ENCODE results near the gene TBXAS1.

The TBXAS1 gene

DNA sequence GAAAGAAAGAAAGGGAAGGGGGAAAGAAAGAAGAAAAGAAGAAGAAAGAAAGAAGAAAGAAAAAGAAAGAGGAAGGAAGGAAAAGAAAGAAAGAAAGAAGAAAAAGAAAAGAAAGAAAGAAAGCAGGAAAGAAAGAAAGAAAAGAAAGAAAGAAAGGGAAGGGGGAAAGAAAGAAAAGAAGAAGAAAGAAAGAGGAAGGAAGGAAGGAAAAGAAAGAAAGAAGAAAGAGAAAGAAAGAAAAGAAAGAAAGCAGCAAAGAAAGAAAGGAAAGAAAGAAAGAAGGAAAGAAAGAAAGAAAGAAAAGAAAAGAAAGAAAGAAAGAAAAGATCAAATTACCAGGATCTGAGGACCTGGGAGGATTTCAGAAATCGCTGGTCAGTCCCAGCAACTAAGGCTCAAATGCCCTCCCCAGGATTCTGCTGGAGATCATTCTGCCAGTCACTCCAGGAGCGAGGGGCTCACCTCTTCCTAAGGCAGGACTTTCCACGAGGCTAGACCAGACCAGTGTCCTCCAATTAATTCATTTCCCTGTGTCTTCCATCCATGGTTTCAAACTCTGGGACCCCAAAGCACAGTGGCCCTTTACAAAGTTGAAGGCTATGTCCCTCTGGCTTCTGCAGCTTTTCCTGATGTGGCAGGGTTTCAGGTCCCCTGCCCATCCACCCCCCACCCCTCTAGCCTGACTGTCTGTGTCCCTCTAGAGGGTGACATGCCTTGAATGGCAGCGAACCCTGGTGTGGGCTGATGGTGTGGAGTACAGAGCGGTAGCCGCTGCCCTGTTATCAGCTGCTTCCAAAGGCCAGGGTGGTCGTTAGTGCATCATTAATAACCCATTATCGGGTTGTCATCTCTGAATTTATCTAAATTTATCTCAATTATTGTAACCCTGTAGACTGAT, 155.8 kb downstream of the TBXAS1 start:
- no peak for DNase-seq

DNA sequence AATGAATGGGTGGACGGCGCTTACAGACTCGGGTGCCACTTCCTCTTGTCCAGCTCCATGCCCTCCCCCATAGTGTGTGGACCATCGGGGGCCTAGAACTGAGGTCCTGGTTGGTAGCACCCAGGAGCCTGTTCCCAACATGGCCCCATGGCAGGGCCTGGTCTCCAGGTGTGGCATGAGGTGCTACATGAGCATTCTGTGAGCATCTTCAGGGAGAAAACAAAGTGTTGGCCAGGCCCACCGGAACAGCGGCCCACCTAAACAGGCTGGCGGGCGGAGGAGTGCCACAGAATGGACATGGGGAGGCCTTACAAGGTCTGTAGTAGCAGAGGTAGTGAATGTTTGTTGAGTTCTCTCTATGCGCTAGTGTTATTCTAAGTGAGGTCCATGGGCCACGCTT, 156.7 kb downstream of the TBXAS1 start:
- DNase-seq = no peak

DNA sequence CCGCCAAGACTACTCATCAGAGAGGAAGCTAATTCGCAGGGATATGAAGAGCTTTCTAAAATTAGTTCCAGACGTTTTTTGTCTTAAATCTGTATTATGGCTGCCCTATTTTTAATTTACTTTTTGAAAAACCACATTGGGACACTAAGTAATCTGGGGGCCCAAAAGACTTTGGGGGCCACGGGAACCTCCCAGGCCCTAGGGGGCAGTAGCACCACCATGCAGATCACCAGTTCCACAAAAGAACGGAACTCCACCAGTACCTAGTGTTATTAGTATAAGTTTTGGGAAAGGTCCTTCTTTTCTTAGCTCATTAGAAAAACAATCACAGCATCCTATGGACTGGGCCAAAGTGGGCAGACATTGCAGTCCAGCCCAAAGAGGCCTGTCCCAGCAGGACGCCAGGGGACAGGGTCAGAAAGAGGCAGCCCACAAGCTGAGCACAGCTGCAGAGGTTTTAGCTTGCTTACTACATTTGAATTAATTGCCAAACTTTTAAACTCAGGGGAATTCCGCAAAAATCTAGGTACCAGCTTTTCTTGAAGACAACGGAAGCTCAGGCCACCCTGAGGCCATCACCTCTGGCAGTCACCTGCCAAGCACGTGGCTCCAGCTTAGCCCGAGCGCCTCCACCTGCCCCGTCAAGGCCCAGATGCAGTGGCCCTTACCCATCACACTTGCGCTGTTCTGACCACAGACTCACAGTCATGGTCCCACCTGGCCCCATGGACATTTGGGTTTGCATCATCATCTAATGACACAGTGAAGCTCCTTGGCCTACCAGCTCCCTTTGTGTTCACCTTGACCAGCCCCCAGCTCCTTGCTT, 158.8 kb downstream of the TBXAS1 start:
- DNase-seq = no peak

DNA sequence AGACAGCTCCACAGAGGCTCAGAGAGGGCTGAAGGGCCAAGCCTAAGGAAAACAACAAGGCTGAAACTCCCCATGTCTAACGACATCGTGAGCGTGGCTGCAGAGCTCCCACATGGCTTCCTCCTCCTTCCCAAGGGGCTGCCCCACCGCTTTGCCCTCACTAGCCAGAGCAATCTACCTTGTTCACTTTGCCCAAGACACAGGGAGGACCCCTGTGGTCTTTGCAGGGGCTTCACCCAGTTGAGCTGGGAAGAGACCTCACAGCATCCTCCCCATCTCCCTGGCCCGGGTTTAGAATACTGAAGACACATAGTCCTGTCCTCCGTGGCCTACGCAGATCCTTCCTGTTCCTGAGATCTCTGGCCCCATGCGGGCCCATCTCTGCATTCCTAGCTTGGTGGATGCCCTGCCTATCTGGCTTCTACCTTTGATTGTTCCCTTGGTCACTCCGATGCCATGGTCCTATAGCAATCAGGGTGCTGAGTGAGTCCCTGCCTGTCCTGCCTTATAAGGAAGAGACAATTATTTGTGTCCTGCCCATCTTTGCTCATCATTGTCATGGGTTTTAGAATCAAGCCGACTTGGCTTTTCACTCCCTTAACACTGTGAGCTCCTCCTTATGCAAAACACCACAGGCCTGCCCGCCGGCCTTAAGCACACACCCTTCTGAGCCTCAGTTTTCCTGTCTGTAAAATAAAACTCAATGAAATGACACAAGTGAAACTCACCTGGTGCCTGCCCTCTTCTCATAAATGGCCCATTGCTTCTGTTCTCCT, 160.5 kb downstream of the TBXAS1 start:
- DNase-seq = no peak

DNA sequence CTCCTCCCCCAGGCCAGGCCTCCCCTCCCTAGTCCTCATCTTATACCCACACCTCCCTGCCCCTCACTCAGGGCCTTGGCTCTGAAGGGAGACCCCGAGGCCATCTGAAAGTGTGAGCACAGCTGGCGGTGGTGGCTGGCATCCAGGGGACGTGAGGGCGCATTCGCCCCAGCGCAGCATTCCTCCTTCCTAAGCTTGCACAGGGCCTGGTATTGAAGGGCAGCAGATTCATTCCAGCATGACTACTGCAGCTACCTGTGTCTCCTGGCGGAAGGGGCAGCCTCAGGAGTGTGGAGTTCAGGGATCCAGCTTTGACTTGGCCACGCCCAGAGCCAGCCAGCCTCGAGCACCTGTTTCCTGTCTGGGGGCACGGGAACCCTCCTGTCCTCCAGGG, 161.1 kb downstream of the TBXAS1 start:
- DNase-seq = no peak

DNA sequence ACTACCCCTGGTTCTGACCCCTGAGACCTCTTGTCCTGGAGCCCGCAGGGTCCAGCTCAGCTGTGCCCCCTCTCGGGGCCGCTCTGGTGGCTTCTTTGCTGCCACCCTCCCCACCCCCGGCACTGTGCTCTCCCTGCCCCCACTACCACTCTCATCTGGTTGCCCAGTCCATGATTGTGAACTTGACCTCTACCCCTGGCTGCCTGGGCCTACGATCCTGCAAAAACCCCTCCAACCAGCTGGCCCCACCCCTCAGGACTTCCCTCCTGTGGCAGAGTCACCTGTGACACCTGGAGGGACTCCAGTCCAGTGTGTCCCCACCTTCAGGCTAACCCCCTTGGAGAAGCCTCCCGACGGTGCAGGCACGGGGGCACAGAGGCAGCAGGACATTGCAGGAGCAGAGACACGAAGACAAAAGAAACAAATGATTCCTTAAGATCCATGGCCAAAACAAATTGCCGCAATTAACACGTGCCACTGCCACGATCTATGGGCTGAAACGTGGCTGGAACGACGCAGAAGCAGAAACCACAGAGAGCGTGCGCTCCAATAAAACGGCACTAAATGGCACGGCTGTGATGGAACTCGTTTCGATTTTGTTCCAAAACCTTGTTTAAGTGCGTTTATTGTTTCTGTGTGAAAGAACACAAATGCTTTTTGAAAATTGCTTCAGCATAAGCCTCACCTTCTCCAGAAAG, 161.7 kb downstream of the TBXAS1 start:
- DNase-seq = no peak

DNA sequence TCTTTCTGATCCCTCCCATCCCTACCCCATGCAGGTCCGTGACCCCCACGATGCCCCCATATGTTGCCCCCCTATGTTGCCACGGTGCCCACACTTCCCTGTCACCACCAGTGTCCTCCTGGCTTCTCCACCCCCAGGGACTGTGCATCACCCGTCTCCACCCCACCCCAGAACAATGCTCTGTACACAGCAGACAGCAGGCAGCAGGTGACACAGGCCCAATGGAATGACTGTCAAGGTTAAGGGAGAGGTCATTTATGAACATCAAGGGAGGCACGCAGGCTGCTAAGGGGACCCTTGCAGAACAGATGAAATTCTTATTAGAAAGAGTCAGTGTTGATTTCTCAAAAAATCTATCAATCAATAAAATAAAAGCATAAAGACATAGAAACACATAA, 162.2 kb downstream of the TBXAS1 start:
- no peak for DNase-seq

DNA sequence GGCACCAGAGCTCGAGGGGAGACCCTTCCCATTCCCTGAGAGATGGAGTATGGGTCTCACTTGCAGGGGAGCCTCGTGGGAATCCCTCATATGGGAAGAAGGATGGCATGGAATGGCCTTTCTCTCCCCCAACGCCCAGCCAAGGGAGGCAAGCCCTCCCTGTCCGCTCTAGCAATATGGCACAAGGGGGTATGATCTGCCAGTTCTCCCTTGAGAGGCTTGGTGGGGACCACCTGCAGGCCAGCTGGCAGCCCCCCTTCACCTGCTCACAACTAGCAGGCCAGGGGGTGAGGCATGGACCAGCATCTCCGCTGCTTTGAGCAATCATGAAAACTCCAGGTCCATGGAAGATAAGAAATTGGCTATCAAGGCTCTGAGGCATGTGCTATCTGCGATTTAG, 162.8 kb downstream of the TBXAS1 start:
- no peak for DNase-seq

DNA sequence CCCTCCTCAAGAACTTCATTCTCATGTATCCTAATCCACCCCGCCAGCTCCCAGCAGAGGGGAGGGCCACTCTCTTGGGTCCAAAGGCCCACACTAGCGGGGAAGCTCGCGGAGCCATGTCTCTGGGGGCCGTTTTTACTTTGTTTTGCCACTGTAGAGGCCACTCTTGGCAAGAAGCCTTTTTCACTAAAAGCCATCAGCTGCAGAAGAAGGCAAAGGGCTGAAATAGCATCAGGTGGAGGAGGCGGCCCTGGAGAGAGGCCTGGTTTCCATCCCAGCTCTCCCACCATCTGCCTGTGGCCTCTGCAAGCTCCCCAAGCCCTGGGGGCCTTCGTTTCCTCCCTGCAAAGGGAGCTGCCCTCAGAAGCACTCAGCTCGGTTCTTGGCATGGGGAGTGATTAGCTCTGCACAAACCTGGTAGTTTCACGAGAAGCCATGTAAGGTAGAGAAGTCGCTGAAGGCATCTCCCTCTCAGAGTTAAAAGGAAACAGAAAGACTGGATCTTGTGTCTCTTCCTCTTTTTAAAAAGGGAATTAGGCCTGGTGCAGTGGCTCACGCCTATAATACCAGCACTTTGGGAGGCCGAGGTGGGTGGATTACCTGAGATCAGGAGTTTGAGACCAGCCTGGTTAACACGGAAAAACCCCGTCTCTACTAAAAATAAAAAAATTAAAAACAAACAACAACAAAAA, 163.4 kb downstream of the TBXAS1 start:
- no peak for DNase-seq

DNA sequence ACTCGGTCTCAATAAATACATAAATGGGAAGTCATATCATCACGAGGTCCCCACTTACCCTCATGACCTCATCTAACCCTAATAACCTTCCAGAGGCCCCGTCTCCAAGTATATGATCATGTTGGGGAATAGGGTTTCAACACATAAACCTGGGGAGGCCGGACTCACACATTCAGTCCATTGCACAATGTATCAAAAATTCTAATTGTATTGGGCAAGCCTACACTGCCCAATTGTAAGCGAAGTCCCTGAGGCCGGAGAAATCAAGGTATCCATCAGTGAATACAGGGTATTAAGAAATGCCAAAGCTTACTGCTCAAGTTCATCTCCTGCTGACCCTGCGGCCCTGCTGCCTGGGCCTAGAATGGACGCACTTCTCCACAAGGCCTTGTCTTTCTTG, 164.1 kb downstream of the TBXAS1 start:
- no peak for DNase-seq

DNA sequence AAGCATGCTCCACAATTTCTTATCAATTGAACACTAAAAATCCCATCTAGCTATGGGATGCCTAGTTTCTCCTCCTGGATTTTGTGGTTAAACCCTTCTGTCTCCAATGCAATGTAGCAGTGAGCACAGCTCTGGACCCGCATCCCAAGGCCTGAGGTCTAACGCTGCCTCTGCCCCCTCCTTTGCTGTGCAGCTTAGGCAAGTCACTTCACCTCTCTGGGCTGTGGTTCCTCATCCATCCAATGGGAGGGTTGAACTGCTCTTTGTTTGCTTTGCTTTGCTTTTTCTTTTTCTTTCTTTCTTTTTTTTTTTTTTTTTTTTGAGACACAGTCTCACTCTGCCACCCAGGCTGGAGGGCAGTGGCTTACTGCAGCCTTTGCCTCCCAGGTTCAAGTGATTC, 164.5 kb downstream of the TBXAS1 start:
- DNase-seq = no peak

DNA sequence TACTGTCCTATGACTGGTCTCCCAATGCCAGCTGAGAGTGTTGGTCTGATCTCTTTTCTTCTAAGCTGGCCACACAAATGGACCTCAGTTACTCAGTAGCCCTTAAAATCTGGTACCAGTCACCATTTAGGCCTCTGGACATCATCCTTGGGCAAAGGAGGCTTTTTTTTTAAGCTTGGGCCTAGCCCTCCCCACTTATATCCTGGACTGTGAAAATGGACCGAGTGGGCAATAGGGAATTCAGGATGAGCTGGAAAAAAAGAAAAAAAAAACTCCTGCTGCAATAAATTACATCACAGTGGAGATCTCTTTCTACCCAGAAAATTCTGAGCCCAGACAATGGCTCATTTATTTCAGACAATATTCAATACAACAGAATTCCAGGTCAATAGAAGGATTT, 165.3 kb downstream of the TBXAS1 start:
- DNase-seq = no peak

DNA sequence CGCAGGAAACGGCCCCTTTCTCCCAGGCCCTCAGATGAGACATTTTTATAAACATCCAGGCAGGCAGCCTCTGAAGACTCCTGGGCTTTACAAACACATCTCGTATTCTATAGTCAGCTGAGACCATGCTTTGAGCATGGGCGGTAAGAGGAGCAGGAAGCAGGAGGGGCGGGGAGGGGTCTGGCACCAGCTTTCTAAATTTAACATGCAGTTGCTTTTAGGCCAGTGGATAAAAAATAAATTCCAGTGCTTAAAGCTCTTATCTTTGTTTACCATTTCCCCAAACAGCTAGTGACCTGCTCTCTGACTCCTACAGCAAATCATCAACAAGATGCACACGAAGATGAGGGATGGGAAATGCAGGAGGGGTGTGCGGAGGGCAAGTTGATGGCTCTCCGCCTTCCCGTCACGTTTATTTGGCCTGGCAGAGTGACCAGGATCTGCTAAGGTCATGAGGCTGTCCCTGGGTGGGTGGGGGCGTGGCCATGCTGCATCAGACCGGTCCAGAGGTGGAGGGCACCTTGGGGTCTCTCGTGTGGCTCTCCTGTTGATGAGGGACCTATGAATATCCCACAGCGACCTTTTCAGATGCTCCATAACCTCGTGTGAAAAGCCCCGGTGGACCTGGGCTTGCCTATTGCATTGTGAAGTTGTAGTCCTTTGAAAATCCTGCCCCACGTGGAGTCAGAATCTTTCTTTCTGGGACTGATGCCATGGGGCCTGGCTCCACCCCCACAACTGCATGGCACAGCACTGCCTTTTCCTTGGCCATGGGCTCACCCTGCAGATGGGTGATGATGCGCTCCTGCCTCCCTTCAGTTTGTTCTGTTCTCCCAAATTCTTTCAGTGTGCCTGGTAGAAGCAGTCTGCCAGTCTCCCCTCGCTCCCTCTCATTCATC, 166.2 kb downstream of the TBXAS1 start:
- DNase-seq = no peak

DNA sequence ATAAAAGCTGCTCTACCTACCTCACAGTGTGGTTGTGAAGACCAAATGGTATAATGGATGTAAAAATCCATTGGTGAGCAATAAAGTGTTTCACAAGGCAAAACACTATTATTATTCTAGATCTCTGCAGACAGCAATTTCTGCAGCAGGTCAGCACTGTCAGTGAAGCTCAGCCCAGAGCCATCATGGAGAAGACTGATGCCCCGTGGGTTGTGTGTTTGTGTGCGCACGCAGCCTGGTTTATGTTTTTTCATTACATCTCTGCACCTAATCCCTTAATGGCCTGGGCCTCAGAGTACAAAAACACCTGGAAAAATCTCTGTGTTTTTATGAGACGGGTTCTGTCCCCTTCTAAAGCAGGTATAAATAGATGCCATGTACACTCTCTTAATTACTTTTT, 169.5 kb downstream of the TBXAS1 start:
- DNase-seq = no peak

DNA sequence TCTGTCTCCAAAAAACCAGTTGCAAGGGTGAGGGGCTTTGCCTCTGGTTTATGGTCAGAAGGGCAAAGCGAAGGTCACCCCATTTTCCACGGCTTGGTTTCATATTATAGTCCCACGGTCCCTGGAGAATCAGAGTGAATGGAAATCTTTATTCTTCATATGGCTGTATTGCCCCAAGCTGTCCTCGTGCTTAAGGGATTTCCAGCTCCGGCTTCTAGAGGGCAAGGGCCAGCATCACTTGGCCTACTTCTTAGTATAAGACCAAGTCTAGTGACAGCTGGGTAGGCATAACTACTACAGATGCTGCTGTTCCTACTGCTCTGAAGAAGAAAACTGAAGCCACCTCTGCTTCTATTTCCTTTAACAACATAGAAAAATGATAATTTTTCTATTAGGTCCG, 170.5 kb downstream of the TBXAS1 start:
- DNase-seq = no peak

DNA sequence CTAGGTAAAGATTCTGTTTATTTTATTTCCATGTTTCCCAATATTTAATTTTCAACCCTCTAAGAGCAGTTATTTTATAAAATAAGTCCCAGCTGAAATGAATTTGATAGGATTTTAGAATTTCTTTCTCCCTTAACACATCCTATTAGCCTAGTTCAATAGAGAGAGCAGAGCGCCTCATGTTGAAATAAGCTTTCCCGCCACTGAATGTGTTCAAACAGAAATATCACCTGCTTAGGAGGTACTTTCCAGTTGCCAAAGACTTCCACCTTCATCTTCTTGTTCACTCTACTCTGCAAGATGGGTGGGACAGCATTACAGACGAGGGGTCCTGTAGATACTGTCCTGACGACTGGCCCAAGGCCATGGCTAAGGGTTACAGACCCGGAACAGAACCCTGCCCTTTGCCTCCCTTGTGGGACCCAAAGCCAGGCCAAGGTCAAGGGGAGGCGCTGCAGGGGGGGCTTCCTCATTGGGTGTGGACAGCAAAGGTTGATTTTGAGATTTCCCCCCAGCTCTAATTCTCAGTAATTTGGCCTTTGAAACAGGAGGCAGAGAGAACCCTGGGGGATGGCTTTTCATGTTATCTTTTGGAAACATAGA, 171.7 kb downstream of the TBXAS1 start:
- no peak for DNase-seq

DNA sequence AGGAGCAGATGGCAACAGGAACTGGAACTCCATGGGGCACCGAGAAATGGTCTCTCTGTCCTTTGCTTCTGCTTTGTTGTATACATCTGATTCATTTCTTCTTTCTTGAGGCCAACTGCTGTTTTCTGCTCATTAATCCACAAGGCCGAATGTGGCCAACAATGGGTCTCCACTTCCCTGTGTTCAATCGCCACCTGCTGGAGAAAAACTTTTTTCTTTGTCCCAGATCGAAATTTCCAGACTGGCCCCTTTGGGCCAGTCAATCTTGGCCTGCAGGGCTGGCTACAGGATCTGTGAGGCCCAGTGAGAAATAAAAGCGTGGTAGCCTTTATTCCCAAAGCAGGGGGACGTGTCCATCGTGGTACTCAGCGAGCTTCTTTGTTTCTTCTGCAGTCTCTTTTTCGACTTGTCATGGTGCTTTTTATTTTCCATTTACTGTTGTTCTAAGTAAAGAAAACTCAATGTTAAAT, 174.9 kb downstream of the TBXAS1 start:
- no peak for DNase-seq

DNA sequence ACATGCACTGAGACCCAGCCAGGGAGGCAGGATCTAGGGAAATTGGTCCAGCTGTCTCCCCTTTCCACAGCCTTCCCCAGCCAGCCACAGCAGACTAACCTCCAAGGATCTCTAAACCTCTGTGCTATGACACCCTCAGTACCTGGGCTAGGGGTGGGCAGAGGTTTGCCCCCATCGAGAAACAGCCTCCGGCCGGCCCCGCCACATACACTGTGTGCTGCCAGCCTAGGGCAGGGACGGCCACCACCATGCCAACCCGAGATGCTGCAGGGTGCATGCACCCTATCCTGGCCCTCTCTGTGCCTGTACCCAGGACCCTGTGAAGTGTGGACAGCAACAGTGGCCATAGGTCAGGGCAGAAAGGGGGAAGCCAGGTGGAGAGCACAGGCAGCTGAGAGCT, 175.6 kb downstream of the TBXAS1 start:
- no peak for DNase-seq

DNA sequence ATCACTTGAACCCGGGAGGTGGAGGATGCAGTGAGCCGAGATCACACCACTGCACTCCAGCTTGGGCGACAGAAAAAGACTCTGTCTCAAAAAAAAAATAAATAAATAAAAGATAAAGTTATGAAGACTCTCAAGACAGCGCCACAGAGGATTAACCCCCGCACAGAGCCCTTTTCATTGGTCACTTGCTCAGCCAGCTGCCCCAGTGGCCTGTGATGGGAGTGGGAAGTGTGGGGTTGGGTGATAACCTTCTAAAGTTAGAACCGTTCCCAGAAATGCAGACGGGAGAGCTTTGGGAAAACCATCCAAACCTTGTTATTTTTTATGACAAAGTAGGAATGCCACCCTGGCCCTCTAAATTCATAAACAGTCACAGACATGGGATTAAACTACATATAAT, 176.3 kb downstream of the TBXAS1 start:
- DNase-seq = no peak

DNA sequence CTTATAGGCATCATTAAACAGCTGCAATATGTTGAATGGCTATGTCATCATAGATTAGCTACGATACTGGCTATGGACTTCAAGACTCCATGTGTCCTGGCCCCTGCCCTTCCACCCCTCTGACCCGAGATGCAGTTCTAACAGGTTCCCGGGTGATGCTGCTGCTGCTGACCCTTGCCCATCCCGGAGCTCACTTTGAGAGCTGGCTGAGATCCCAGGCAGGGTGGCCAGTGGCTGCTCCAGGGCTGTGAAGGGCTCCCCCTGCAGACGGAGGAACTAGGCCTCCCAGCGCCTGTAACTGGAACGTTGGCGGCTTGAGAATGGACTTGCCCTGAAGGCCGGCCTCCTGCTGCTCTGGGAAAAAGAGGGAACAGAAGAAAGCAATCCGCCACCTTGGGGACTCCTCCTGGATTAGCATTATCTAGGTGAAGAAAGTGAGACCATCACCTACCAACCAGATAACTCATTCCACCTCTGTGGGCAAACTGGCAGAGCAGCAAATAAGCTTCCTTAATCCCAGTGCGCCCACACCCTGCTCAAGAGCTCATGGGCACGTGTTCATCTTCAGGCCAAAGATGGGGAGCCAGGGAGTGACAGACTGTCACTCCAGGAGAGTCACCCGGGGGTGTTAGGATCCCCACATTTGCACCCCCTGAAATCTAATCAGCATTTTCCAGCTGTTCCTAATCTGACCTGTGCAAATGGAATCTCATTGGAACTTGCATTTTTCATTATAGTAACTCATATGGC, 176.9 kb downstream of the TBXAS1 start:
- DNase-seq = no peak
